Peyer's patch (tissue), 4 donors: ENCODE results near the gene EMC10.

Experiments
- POLR2A ChIP-seq, 2 donors: fragments of 450-650 bp; IDR thresholded peaks; one replicate each; pipeline ENCODE4 v1.5.1; 2017; ENCODE audit warnings: antibody characterized with exemption in 2 of 2, mild to moderate bottlenecking in 2 of 2, moderate library complexity in 2 of 2
- TF ChIP-seq, protein P1 (sequence below), 6 experiments: fragments of 450-650 bp in 4 of 6; fragments of 200-600 bp in 2 of 6; sonication (generic) in 1 of 6; IDR thresholded peaks; one replicate each; pipeline ENCODE4 v1.5.1; 2017 to 2019; ENCODE audit warnings: antibody characterized with exemption in 6 of 6, mild to moderate bottlenecking in 3 of 6, moderate library complexity in 1 of 6

GRCh38 chr19:50531171-50531612 is 54.9 kb downstream of the EMC10 start:
- TF ChIP-seq, protein P1, sequence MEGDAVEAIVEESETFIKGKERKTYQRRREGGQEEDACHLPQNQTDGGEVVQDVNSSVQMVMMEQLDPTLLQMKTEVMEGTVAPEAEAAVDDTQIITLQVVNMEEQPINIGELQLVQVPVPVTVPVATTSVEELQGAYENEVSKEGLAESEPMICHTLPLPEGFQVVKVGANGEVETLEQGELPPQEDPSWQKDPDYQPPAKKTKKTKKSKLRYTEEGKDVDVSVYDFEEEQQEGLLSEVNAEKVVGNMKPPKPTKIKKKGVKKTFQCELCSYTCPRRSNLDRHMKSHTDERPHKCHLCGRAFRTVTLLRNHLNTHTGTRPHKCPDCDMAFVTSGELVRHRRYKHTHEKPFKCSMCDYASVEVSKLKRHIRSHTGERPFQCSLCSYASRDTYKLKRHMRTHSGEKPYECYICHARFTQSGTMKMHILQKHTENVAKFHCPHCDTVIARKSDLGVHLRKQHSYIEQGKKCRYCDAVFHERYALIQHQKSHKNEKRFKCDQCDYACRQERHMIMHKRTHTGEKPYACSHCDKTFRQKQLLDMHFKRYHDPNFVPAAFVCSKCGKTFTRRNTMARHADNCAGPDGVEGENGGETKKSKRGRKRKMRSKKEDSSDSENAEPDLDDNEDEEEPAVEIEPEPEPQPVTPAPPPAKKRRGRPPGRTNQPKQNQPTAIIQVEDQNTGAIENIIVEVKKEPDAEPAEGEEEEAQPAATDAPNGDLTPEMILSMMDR (IDR thresholded peaks at IDR 0.05), result no peak
- TF ChIP-seq POLR2A (IDR thresholded peaks at IDR 0.05), result no peak
